OCI-LY3 (cell line): ENCODE data around the gene RPL31.

Experiments
- CTCF ChIP-seq: fragments of 200-600, 300-600 bp; sonication (generic); IDR thresholded peaks from 2 replicates; pipeline ENCODE4 v1.5.1; 2014; ENCODE audit warnings: antibody characterized with exemption, low read length, low read depth
- EZH2phosphoT487 ChIP-seq: fragments of 200-600 bp; shearing (Covaris generic); IDR thresholded peaks from 2 replicates; pipeline ENCODE4 v1.6.1; 2018; ENCODE audit warnings: antibody characterized with exemption, mixed run types, low read depth

- TF ChIP-seq CTCF (no peak), EZH2phosphoT487 (no peak)
Observed at GRCh38 chr2:100965596-100965995, 36.5 kb upstream of the RPL31 start.
